Panc1 (cell line): Measurements from ENCODE around the gene HSFY1. TPM values are rescaled to one million over a fixed set of nuclear protein-coding genes. Genes with fewer than 3 reads are reported as not detected.

ENCODE experiments used
- total RNA-seq: library from RNA; stranded (reverse); gene quantifications from one replicate; pipeline ENCODE4 v1.2.1, GENCODE V29; 2021; ENCODE audit not compliant: unreplicated experiment

The HSFY1 gene
- total RNA-seq, 1 experiment from 2014 or later: not detected

Other genes with a start within 250 kb of the HSFY1 start
- gene HSFY2, start 227.0 kb downstream of the HSFY1 start, total RNA-seq: not detected